ENCODE results near the gene SAP25. TPM values are rescaled to one million over a fixed set of nuclear protein-coding genes. Genes with fewer than 3 reads are reported as not detected.
"Not testable (repeated sequence)": the region's sequence is repeated elsewhere in the genome, so short reads cannot be mapped to it uniquely, and the experiment has no call there.

SAP25 gene
- polyA plus RNA-seq, 2 donors = 1.5 to 3.3 TPM

DNA sequence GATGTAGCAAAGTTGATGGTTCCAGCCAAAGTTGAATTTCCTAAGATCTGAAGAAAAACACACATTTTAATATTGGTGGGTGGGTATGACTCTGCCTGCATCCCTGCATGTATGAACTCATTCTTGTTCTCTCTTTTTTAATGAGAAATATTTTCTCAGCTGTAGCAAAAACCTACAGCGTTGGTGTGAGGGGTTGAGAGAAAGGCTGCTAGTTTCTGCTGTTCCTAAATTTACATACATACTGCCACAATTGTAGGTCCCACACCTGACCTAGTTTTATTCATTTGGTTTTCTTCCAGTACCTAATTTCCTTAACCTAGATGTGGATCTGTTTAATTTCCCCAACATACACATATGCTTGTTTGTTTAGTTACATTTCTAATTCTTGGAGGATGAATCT is 30.1 kb downstream of the SAP25 start:
- H3K4me3 ChIP-seq (ENCODE audit: low read depth in 1 of 2, low read length in 2 of 2) = no peak overlapping the region
- peak overlapping the region in 1 of 2 donors; percentile 93 for H3K27ac ChIP-seq (ENCODE audit: low read depth in 2 of 2, low read length in 1 of 2)
- no peaks in the 10 kb centered on the region for H3K27me3 ChIP-seq (ENCODE audit: control insufficient read depth in 1 of 2, insufficient read depth in 2 of 2, low read length in 2 of 2)
- peaks cover 0 to 6% of the 10 kb centered on the region in 2 donors for H3K4me1 ChIP-seq (ENCODE audit: control insufficient read depth in 2 of 2, insufficient read depth in 2 of 2, low read length in 1 of 2)
- 37 to 50% methylated on average over 1 of the region's 1 CpG for WGBS, 2 donors
- H3K36me3 ChIP-seq (ENCODE audit: control insufficient read depth in 2 of 2, insufficient read depth in 2 of 2, low read length in 1 of 2) = no peaks in the 10 kb centered on the region
- no peaks in the 10 kb centered on the region for H3K9me3 ChIP-seq (ENCODE audit: control insufficient read depth in 2 of 2, insufficient read depth in 1 of 2, low read depth in 1 of 2, low read length in 1 of 2)

DNA sequence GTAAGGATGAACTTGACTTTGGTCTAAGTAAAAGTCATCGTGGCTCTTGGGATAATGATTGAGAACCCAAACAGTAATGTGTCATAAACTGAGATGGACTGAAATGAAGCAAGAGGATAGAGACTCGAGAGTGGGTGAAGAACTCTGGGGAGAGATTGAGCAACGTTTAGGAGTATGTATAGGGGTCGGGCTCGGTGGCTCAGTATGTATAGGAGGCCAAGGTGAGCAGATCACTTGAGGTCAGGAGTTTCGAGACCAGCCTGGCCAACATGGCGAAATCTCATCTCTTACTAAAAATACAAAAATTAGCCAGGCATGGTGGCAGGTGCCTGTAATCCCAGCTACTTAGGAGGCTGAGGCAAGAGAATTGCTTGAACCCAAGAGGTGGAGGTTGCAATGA is 32.4 kb downstream of the SAP25 start:
- not testable (repeated sequence) for H3K27ac ChIP-seq (ENCODE audit: low read depth in 2 of 2, low read length in 1 of 2); H3K4me1 ChIP-seq (ENCODE audit: control insufficient read depth in 2 of 2, insufficient read depth in 2 of 2, low read length in 1 of 2); H3K9me3 ChIP-seq (ENCODE audit: control insufficient read depth in 2 of 2, insufficient read depth in 1 of 2, low read depth in 1 of 2, low read length in 1 of 2); H3K36me3 ChIP-seq (ENCODE audit: control insufficient read depth in 2 of 2, insufficient read depth in 2 of 2, low read length in 1 of 2); H3K27me3 ChIP-seq (ENCODE audit: control insufficient read depth in 1 of 2, insufficient read depth in 2 of 2, low read length in 2 of 2)
- peak overlapping the region in 1 of 2 donors; percentile 4 for H3K4me3 ChIP-seq (ENCODE audit: low read depth in 1 of 2, low read length in 2 of 2)
- 79 to 86% methylated on average over 7 of the region's 7 CpGs for WGBS, 2 donors

DNA sequence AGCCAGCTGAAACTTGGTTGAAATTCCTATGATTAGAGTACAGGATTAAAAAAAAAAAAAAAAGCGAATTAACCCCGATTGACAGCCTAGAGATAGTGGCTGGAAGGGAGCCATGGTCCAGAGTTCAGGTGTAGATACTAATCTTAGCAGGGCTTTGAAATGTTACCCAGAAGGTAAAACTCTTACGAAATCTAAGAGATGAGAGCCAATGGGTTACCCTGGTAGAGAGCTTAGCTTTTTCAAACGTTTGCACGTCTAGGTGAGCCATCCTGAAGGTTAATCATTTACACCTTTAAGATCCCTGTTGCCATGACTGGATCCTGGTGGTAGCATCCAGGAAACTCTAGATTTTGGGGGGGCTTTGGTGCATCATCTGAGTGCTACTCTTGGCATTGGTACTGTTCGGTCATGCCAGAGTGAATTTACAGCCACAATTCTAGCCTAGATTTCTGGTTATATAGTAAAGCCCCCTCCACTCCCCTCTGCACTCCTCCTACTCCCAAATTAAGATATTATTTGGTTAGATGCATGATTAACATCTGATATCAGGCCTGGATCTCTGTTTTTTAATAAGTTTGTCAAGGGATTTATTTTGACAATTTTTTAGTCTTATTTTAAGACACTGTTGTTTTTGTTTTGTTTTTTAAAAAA is 33.5 kb downstream of the SAP25 start:
- Histone ChIP-seq H3K4me3 (ENCODE audit: low read depth in 1 of 2, low read length in 2 of 2) (peak overlapping the region; percentile 80 to 91), H3K27me3 (ENCODE audit: control insufficient read depth in 1 of 2, insufficient read depth in 2 of 2, low read length in 2 of 2) (no peaks in the 10 kb centered on the region), H3K36me3 (ENCODE audit: control insufficient read depth in 2 of 2, insufficient read depth in 2 of 2, low read length in 1 of 2) (no peaks in the 10 kb centered on the region), H3K27ac (ENCODE audit: low read depth in 2 of 2, low read length in 1 of 2) (peak overlapping the region in 1 of 2 donors; percentile 21), H3K9me3 (ENCODE audit: control insufficient read depth in 2 of 2, insufficient read depth in 1 of 2, low read depth in 1 of 2, low read length in 1 of 2) (no peaks in the 10 kb centered on the region), H3K4me1 (ENCODE audit: control insufficient read depth in 2 of 2, insufficient read depth in 2 of 2, low read length in 1 of 2) (peaks cover 0 to 4% of the 10 kb centered on the region in 2 donors)
- 19 to 30% methylated on average over 6 of the region's 6 CpGs for WGBS, 2 donors

DNA sequence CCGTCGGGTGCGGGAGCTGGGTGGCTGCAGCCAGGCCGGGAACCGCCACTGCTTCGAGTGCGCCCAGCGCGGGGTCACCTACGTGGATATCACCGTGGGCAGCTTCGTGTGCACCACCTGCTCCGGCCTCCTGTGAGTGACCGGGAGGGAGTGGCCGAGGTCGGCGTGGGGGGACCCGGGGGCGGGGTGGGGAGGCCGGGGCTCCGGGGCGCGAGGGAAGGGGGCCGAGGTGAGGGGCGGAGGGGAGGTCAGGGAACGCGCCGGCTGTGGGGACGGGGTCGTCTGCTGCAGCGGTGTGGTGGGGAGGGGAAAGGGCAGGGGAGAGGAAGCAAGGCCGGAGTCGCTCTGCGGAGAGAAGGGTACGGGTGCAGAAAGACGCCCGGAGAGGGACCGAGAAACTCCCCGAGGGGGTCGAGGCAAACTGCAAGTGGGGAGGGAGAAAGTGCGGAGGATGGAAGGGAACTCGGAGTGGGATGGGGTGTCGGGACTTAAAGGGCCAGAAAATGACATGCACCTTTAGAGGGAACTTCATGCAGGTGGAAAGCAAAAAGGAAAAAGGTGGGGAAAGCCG is 34.2 kb downstream of the SAP25 start:
- peaks cover 0 to 4% of the 10 kb centered on the region in 2 donors for H3K4me1 ChIP-seq (ENCODE audit: control insufficient read depth in 2 of 2, insufficient read depth in 2 of 2, low read length in 1 of 2)
- WGBS, 2 donors = 1% methylated on average over 32 to 44 of the region's 44 CpGs
- H3K4me3 ChIP-seq (ENCODE audit: low read depth in 1 of 2, low read length in 2 of 2) = peak overlapping the region; percentile 80 to 91
- no peaks in the 10 kb centered on the region for H3K9me3 ChIP-seq (ENCODE audit: control insufficient read depth in 2 of 2, insufficient read depth in 1 of 2, low read depth in 1 of 2, low read length in 1 of 2)
- H3K27me3 ChIP-seq (ENCODE audit: control insufficient read depth in 1 of 2, insufficient read depth in 2 of 2, low read length in 2 of 2) = no peaks in the 10 kb centered on the region
- no peaks in the 10 kb centered on the region for H3K36me3 ChIP-seq (ENCODE audit: control insufficient read depth in 2 of 2, insufficient read depth in 2 of 2, low read length in 1 of 2)
- H3K27ac ChIP-seq (ENCODE audit: low read depth in 2 of 2, low read length in 1 of 2) = peak overlapping the region; percentile 85 to 92

DNA sequence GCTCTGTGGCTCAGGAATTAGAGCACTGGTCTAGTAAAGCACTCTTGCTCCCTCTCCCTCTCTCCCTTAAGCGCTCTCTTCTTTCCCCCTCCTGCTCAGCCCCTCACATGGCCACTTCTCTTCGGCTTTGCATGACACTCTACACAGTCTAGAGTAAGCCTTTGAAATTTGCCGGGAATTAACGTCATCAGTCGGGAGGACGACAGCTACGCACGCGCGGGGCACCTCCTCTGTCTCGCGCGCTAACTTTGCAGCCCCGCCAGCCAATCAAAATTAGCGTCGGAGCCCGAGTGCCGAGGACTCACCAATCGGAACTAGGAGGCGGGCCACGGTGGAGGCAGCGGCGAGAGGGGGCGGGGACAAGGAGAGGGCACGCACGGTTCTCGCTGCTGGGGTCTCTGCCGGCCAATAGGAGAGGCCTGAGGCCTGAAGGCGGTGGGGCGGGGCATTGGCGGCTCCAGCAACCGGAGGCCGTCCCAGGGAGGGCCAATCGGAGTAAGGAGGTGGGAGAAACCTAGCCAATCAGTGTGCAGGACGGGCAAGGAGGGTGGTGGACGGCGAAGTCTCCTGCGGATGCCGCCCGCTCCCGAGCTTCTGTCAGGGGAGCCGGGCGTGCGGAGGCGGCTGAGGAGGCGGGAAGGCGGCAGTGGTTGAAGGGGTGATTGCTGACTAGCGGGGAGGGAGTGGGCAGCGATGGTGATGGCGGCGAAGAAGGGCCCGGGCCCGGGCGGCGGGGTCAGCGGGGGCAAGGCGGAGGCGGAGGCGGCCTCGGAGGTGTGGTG is 34.9 kb downstream of the SAP25 start, which contains the start of gene AGFG2:
Gene AGFG2 (plus strand): TSS at position 550 of the 782 bp plus-strand sequence. CDS start 144 bp downstream, at position 694.
- Histone ChIP-seq H3K9me3 (ENCODE audit: control insufficient read depth in 2 of 2, insufficient read depth in 1 of 2, low read depth in 1 of 2, low read length in 1 of 2) (no peaks in the 10 kb centered on the region), H3K27ac (ENCODE audit: low read depth in 2 of 2, low read length in 1 of 2) (peak within 1 kb of the TSS; percentile 85 to 92), H3K4me3 (ENCODE audit: low read depth in 1 of 2, low read length in 2 of 2) (peak within 1 kb of the TSS; percentile 80 to 91), H3K27me3 (ENCODE audit: control insufficient read depth in 1 of 2, insufficient read depth in 2 of 2, low read length in 2 of 2) (no peaks in the 10 kb centered on the region), H3K4me1 (ENCODE audit: control insufficient read depth in 2 of 2, insufficient read depth in 2 of 2, low read length in 1 of 2) (no peaks in the 10 kb centered on the region), H3K36me3 (ENCODE audit: control insufficient read depth in 2 of 2, insufficient read depth in 2 of 2, low read length in 1 of 2) (no peaks in the 10 kb centered on the region)
- 1% methylated on average over 55 to 60 of the region's 60 CpGs for WGBS, 2 donors

DNA sequence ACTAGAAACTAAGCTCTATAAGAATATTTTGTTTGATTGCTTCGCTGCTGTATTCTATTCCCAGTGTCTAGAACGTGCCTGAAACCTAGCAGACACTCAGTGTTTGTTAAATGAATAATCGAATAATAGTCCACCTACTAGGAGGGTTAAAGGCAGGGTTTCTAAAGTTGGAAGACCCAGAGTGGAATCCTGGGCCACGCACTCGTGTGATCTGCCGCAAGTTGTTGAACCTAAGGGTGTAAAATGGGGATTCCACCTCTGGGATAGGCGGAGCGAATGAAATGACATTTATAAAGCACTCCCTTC is 35.4 kb downstream of the SAP25 start:
- Histone ChIP-seq H3K4me1 (ENCODE audit: control insufficient read depth in 2 of 2, insufficient read depth in 2 of 2, low read length in 1 of 2) (no peaks in the 10 kb centered on the region), H3K36me3 (ENCODE audit: control insufficient read depth in 2 of 2, insufficient read depth in 2 of 2, low read length in 1 of 2) (no peaks in the 10 kb centered on the region), H3K4me3 (ENCODE audit: low read depth in 1 of 2, low read length in 2 of 2) (peak overlapping the region in 1 of 2 donors; percentile 27), H3K9me3 (ENCODE audit: control insufficient read depth in 2 of 2, insufficient read depth in 1 of 2, low read depth in 1 of 2, low read length in 1 of 2) (no peaks in the 10 kb centered on the region), H3K27ac (ENCODE audit: low read depth in 2 of 2, low read length in 1 of 2) (peak overlapping the region; percentile 43 to 47), H3K27me3 (ENCODE audit: control insufficient read depth in 1 of 2, insufficient read depth in 2 of 2, low read length in 2 of 2) (no peaks in the 10 kb centered on the region)
- 6 to 8% methylated on average over 8 of the region's 8 CpGs for WGBS, 2 donors

DNA sequence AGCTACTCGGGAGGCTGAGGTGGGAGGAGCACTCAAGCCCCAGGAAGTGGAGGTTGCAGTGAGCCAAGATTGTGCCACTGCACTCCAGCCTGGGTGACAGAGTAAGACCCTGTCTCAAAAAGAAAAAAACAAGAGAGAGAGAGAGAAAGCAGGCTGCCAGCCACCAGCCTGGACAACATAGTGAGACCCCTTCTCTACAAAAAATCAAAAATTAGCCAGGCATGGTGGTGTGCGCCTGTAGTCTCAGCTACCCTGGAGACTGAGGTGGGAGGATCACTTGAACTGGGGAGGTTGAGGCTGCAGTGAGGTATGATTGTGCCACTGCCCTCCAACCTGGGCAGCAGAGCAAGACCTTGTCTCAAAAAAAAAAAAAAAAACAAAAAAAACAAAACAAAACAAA is 37.0 kb downstream of the SAP25 start:
- not testable (repeated sequence) for H3K27ac ChIP-seq (ENCODE audit: low read depth in 2 of 2, low read length in 1 of 2); H3K36me3 ChIP-seq (ENCODE audit: control insufficient read depth in 2 of 2, insufficient read depth in 2 of 2, low read length in 1 of 2); H3K27me3 ChIP-seq (ENCODE audit: control insufficient read depth in 1 of 2, insufficient read depth in 2 of 2, low read length in 2 of 2); H3K9me3 ChIP-seq (ENCODE audit: control insufficient read depth in 2 of 2, insufficient read depth in 1 of 2, low read depth in 1 of 2, low read length in 1 of 2); H3K4me1 ChIP-seq (ENCODE audit: control insufficient read depth in 2 of 2, insufficient read depth in 2 of 2, low read length in 1 of 2); H3K4me3 ChIP-seq (ENCODE audit: low read depth in 1 of 2, low read length in 2 of 2)
- 89 to 93% methylated on average over 2 of the region's 2 CpGs for WGBS, 2 donors

DNA sequence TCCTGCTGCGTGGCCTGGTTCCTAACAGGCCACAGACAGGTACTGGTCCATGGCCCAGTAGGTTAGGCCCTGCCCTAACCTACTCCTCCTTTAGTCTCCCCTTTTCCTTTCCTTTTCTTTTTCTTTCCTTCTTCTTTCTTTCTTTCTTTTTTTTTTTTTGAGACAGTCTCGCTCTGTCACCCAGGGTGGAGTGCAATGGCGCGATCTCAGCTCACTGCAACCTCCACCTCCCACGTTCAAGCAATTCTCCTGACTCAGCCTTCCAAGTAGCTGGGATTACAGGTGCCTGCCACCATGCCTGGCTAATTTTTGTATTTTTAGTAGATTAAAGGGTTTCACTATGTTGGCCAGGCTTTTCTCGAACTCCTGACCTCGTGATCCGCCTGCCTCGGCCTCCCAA is 37.7 kb downstream of the SAP25 start:
- H3K27ac ChIP-seq (ENCODE audit: low read depth in 2 of 2, low read length in 1 of 2); H3K9me3 ChIP-seq (ENCODE audit: control insufficient read depth in 2 of 2, insufficient read depth in 1 of 2, low read depth in 1 of 2, low read length in 1 of 2); H3K27me3 ChIP-seq (ENCODE audit: control insufficient read depth in 1 of 2, insufficient read depth in 2 of 2, low read length in 2 of 2); H3K4me1 ChIP-seq (ENCODE audit: control insufficient read depth in 2 of 2, insufficient read depth in 2 of 2, low read length in 1 of 2); H3K4me3 ChIP-seq (ENCODE audit: low read depth in 1 of 2, low read length in 2 of 2); H3K36me3 ChIP-seq (ENCODE audit: control insufficient read depth in 2 of 2, insufficient read depth in 2 of 2, low read length in 1 of 2): not testable (repeated sequence)
- 91 to 94% methylated on average over 9 of the region's 9 CpGs for WGBS, 2 donors

DNA sequence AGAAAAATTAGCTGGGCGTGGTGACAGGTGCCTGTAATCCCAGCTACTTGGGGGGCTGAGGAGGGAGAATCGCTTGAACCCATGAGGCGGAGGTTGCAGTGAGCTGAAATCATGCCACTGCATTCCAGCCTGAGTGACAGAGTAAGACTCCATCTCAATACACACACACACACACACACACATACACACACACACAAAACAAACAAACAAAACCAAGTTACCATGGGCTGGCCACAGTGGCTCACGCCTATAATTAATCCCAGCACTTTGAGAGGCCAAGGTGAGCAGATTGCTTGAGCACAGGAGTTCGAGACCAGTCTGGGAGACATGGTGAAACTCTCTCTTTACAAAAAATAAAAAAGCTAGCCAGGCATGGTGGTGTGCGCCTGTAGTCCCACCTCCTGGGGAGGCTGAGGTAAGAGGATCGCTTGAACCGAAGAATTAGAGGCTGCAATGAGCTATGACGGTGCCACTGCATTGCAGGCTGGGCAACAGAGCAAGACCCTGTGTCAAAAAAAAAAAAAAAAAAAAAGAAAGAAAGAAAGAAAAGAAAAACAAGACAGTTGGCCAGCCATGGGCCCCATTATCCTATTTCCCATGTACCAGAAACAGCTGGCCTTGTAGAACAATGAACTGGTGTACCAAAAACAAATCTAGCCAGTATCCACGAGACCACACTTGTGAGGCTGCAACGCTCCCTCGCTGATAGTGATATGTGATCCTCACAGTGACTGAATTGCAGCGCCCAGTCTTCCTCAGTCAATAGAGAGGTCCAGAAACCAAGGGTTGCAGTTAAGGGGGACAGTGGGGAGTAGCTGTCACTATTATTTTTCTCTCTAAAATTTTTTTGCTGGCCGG is 41.3 kb downstream of the SAP25 start:
- Histone ChIP-seq H3K27ac (ENCODE audit: low read depth in 2 of 2, low read length in 1 of 2) (no peak overlapping the region), H3K4me3 (ENCODE audit: low read depth in 1 of 2, low read length in 2 of 2) (no peak overlapping the region), H3K27me3 (ENCODE audit: control insufficient read depth in 1 of 2, insufficient read depth in 2 of 2, low read length in 2 of 2) (no peaks in the 10 kb centered on the region), H3K36me3 (ENCODE audit: control insufficient read depth in 2 of 2, insufficient read depth in 2 of 2, low read length in 1 of 2) (no peaks in the 10 kb centered on the region), H3K9me3 (ENCODE audit: control insufficient read depth in 2 of 2, insufficient read depth in 1 of 2, low read depth in 1 of 2, low read length in 1 of 2) (no peaks in the 10 kb centered on the region), H3K4me1 (ENCODE audit: control insufficient read depth in 2 of 2, insufficient read depth in 2 of 2, low read length in 1 of 2) (no peaks in the 10 kb centered on the region)
- WGBS, 2 donors = 85 to 92% methylated on average over 14 of the region's 14 CpGs

Measured in esophagus (tissue), 2 donors.